GM19239 (cell line): ENCODE measurements around the gene PAQR3.

Source experiments
- DNase-seq: peaks from one replicate; pipeline ENCODE4 v3.0.0; 2011; ENCODE audit warnings: low spot score; ENCODE audit not compliant: insufficient read length
- FAIRE-seq: peaks from 2 replicates; lab custom pipeline; 2011; peaks lifted over from hg19 to GRCh38; lab: Jason Lieb, UNC

Gene PAQR3

GRCh38 chr4:78938868-78939666 lies at the start of gene PAQR3:
PAQR3 (minus strand) TSS chr4:78939438; CDS start chr4:78939224, 214 bp downstream.
- FAIRE-seq (peak; percentile 86), DNase-seq (peak; percentile 80)

GRCh38 chr4:78987683-78988082 lies 48.4 kb upstream of the PAQR3 start:
- no peak for DNase-seq
- FAIRE-seq = no peak

- DNase-seq (no peak), FAIRE-seq (no peak)
These were observed 45.4 kb upstream of the PAQR3 start for GRCh38 chr4:78984593-78984992.

- no peak for DNase-seq
- no peak for FAIRE-seq
These were observed 36.6 kb upstream of the PAQR3 start for GRCh38 chr4:78975865-78976264.

- FAIRE-seq (no peak), DNase-seq (no peak)
These were observed 32.5 kb upstream of the PAQR3 start for GRCh38 chr4:78971776-78972175.

GRCh38 chr4:78971326-78971725 lies 32.1 kb upstream of the PAQR3 start:
- DNase-seq (no peak), FAIRE-seq (no peak)

GRCh38 chr4:78962597-78963115 lies 23.4 kb upstream of the PAQR3 start:
- no peak for FAIRE-seq
- DNase-seq = no peak

GRCh38 chr4:78960926-78961325 lies 21.7 kb upstream of the PAQR3 start:
- no peak for FAIRE-seq
- DNase-seq = no peak

GRCh38 chr4:78956975-78957374 lies 17.7 kb upstream of the PAQR3 start:
- FAIRE-seq (no peak), DNase-seq (no peak)

GRCh38 chr4:78953769-78954666 lies 14.8 kb upstream of the PAQR3 start:
- FAIRE-seq (peak; percentile 40), DNase-seq (no peak)

GRCh38 chr4:78953231-78953630 lies 14.0 kb upstream of the PAQR3 start:
- FAIRE-seq = no peak
- DNase-seq = no peak

GRCh38 chr4:78951862-78952472 lies 12.7 kb upstream of the PAQR3 start:
- FAIRE-seq = peak; percentile 90
- peak; percentile 16 for DNase-seq

- FAIRE-seq (no peak), DNase-seq (no peak)
These were observed 10.5 kb upstream of the PAQR3 start for GRCh38 chr4:78949735-78950134.

GRCh38 chr4:78945651-78946179 lies 6.5 kb upstream of the PAQR3 start:
- FAIRE-seq = no peak
- DNase-seq = no peak

- FAIRE-seq (no peak), DNase-seq (no peak)
These were observed 5.1 kb upstream of the PAQR3 start for GRCh38 chr4:78944381-78944780.

GRCh38 chr4:78940752-78941151 lies 1.5 kb upstream of the PAQR3 start:
- DNase-seq (no peak), FAIRE-seq (no peak)

- DNase-seq (no peak), FAIRE-seq (no peak)
These were observed 400 bp upstream of the PAQR3 start for GRCh38 chr4:78939667-78940008.

- no peak for DNase-seq
- peak; percentile 45 for FAIRE-seq
These were observed 767 bp downstream of the PAQR3 start for GRCh38 chr4:78938474-78938867.

- no peak for DNase-seq
These were observed 1.4 kb downstream of the PAQR3 start for GRCh38 chr4:78937837-78938236.

GRCh38 chr4:78936989-78937388 lies 2.2 kb downstream of the PAQR3 start:
- FAIRE-seq (no peak), DNase-seq (no peak)

More at GRCh38 chr4:78937837-78938236, 1.4 kb downstream of the PAQR3 start:
- FAIRE-seq = no peak
